Stimulated activated CD4-positive, alpha-beta T cell treated with anti-CD3 and anti-CD28 coated beads, Interleukin-1b, Interleukin-23, amount 100 ng/mL, for 24 hours (primary cell): ENCODE data around the gene EGFR.

Source experiments
- DNase-seq, 4 experiments: peaks; one replicate each; pipeline ENCODE4 v3.0.0-alpha.2; 2020; ENCODE audit warnings: low read depth in 4 of 4, low spot score in 1 of 4

EGFR gene

DNA sequence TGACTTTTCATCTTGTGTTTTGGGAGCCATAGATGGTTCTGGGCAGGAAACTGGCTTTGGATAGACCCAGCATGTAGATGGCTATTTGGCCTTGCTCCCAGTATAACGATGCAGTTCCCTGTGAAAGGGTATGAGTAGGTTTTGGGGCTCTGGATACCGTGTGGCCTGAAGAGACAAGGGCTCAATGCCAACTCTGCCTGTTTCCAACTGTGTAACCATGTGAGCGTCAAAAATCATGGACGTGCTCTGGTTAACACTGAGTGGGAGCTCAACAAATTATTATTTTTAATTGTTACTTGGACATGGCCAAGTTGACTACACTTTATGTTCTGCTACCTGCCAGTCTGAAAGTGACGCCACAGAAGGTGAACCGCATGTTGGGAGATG is 41.8 kb downstream of the EGFR start:
- DNase-seq: no peak

DNA sequence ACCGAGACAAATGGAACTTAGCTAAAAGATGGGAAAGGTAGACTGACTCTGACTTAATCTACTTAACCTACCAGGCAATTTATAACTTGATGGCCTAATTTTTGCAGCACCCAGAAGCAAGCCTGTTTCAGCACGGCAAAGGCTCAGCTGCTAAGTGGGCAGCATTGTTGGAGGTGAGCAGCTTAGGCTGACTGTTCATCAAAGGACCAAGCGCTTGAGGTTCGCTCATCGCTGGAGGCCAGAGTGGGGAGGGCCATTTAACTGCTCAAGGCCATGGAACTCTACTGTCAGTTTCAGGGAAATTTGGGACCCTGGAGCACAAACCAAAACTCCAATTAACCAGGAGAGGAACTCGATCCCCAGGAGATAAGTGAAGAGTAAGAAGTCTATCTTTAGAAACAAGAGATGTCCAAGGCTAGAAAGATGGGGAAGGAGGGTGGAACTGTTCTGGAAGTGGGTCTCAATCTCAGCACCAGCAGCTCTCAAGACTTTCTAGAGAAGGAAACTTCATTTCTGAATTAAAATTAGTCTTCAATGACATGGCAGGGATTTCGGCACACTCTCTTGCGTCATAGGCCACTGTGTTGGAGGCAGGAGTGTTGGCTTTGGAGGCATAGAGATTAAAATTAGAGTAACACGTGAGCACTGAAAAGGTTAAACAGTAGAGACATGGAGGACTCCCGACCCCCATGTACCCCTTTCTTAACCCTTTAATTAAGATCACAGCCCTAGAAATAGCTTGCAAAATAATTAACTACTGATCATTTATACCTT is 43.1 kb downstream of the EGFR start:
- DNase-seq: no peak

DNA sequence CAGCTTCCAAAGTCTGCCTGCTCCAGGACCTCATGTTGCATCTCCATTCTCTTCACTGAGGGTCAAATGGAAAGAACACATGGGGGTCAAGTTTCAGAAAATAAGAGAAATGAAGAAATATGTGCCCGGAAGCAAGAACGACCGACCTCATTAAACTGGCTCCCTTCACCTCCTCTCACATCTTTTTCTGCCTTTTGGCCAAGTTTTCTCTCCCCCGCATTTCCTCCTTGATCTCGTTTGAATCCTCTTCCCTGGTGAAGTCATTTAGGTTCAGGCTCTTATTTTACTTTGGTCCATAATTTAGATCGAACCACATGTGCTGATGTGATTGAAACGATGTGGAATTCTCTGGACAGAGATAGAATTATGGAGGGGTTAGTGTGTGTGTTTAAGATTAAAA is 44.2 kb downstream of the EGFR start:
- no peak for DNase-seq

GRCh38 chr7:55063633-55064032 is 44.8 kb downstream of the EGFR start:
- no peak for DNase-seq

DNA sequence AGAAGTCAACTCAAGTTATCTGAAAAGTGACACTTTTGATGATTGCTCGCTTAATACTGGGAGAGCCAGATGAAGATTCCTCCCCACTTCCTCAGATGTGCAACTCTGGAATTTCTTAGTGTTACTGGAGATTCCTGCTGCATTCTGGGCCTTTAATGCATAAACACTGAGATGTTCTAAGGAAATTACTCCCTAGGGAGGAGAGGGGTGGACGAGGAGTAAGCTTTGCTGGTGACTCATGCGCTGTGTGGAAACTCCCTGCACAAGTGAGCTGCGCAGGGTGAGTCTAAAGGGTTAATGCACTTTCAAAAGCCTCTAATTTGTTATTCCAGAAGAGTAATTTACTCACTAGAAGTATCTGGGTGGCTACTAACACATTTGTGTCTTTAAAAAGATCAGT is 46.3 kb downstream of the EGFR start:
- DNase-seq: no peak

DNA sequence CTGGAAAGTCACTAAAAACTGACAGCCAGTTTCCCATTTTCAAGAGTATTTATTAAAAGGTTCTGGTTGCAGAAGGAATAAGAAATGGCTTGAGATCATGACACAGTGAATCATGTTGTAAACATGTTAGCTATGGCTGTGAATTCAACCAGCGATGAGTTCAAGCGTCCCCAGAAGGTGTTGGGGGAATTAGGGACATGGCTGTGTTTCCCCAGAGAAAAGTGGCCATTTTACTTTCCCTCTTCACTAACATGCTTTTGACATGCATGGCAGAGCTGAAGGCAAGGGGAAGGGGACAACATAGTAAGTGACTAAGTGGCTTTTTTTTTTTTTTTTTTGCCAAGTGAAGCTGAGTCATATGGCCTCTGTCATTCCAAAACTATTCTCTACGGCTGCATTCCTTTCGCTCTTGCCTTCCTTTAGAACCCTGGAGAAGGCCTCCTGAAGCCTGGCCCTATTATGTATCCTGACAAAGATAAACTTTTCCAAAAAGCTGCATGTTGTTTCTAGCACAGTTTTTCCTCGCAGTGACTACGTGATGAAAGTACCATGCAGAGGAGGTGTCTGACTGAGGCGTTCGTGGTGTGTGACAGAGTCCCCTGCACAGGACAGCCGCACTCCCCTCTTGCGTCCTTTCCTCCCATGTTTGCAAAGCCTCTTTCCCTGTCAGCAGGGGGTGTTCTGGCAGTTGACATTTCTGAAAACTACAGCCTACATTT is 46.9 kb downstream of the EGFR start:
- no peak for DNase-seq

- DNase-seq: no peak
These were observed 47.7 kb downstream of the EGFR start for GRCh38 chr7:55066524-55066923.

- no peak for DNase-seq
These were observed 48.1 kb downstream of the EGFR start for GRCh38 chr7:55066938-55067337.

DNA sequence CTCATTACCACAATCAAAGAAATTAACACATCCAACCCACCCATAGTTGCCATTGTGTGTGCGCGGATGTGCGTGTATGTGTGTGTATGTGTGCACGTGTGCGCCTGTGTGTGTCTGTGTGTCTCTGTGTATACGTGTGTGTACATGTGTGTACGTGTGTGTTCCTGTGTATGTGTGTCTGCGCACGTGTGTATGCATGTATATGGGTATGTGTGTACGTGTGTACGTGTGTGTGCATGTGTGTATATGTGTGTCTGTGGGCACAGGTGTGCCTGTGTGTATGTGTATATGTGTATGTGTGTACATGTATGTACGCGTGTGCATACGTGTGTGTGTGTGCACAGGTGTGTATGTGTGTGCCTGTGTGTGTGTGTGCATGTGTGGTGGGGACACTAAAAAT is 48.9 kb downstream of the EGFR start:
- DNase-seq: no peak

DNA sequence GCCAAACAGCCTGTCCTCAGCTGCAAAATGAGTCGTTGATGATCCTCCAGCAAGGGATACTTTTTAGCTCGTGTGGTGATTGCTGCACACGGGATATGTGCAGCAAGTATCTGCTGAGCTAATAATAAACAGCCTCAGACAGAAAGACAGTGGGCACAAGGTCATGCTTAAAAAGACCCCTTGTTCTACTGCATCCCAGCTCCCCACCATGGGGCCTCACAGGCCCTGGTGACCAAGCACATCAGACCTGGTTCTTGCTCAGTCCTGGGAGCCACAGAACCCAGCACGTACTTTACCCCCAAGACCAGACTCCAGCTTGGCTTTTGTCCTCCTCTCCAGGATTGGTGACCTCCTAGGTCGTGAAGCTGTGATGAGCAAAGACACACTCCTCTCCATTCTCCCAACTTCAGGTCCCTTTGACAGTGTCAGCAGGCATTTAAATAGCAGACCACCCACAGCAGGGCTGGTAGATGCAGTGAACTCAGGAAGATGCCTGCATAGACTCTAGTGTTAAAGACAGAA is 50.5 kb downstream of the EGFR start:
- DNase-seq: no peak

- no peak for DNase-seq
These were observed 51.5 kb downstream of the EGFR start for GRCh38 chr7:55070271-55070743.

GRCh38 chr7:55070854-55071253 is 52.0 kb downstream of the EGFR start:
- DNase-seq: no peak

DNA sequence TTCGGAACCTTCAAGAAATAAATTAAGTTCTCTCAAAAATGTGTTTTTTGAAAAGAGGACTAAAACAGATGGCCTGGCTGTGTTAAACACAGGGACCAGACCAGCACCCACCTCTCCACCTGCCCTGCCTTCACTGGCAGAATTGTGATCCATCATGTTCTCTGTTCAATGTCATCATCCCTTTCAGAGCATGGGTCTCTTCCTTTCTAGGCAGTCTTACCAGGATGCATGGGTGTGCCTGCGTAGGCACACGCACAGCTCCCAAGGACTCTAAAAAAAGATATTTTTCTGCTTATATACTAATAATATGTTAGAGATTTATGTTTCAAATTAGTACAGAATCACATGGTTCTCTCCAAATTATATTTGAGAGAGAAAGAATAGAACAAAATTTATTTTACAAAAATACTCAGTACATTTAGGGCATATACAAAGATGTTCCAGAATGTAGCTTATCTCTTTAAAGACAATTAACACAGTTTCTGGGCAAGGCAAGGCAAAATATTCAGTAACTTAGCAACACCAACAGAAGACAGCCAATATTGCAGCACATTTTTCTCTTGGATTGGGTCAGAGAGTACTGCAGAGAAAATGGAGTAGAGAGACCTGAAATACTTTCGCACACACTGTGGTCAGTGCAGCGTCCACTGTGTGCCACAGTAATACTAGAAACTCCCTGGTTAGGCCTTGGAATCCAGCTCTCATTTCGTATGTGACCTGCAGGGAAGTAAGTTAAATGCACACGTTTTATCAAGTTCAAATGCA is 52.8 kb downstream of the EGFR start:
- DNase-seq: no peak

- no peak for DNase-seq
These were observed 53.4 kb downstream of the EGFR start for GRCh38 chr7:55072251-55072650.

DNA sequence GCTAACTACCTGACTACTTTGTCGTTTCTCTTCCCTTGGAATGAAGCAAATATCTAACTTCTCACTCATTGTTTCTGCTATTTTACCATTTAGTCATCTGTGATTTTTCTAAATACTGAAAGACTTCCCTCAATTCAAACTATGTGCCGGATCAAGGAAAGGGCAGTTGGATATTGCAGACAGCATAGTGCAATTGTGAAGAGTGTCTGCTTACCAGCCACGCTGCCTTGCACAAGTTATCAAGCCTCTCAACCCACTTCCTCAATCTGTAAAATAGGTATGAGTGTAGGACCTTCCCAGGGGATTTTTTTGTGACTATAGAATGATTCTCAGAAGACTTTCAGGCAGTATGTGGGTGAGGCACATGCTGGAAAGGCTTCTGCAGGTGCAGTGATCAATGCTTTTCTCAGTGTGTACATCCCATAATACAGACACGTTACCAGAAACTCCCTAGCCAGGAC is 54.3 kb downstream of the EGFR start:
- DNase-seq: no peak

DNA sequence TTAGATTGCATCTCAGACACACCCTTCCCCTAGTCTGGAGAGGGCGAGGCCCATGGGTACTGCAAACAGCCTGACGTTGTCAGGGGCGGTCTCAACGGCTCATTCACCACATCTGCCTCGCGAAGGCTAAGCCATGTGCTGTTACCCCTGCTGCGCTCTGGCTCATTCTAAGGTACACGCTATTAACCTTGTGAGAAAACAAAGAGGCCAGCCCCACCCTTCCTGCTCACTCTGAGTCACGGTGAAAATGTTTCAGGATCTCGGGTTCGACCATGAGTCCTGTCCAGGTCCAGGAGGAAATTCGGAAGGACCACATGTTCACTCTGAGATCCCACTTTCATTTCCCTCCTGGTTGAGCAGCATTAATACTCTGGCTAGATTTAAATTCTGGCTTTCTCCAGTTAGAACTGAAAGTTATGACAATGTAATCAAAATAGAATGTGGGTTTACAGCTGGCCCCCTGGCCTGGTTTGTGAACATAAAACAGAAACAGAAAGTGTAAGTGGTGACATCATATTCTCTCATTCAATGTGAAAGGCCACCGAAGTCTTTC is 55.2 kb downstream of the EGFR start:
- no peak for DNase-seq

GRCh38 chr7:55075464-55076021 is 56.7 kb downstream of the EGFR start:
- DNase-seq: no peak

GRCh38 chr7:55077561-55078410 is 59.0 kb downstream of the EGFR start:
- DNase-seq: no peak

GRCh38 chr7:55078465-55079372 is 59.9 kb downstream of the EGFR start:
- no peak for DNase-seq
